ENCODE measurements around the gene OMD.

DNA sequence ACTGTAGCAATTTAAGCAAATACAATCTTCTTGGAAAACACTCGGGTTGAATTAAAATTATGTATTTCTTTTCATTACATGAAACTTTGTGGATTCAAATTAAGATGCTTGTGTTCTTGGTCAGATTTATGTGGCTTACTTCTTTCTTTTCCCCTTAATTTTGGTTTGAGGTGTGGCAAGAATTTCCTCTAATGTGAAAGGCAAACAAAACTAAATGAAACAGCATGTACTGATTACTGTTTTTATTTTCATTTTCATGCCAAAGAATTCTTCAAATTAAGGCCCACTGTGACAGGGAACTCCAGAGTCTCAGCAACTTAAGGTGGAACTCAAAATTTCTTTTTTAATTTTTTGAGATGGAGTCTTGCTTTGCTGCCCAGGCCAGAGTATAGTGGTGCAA, at the start of gene OMD:
- TF ChIP-seq, protein P1, sequence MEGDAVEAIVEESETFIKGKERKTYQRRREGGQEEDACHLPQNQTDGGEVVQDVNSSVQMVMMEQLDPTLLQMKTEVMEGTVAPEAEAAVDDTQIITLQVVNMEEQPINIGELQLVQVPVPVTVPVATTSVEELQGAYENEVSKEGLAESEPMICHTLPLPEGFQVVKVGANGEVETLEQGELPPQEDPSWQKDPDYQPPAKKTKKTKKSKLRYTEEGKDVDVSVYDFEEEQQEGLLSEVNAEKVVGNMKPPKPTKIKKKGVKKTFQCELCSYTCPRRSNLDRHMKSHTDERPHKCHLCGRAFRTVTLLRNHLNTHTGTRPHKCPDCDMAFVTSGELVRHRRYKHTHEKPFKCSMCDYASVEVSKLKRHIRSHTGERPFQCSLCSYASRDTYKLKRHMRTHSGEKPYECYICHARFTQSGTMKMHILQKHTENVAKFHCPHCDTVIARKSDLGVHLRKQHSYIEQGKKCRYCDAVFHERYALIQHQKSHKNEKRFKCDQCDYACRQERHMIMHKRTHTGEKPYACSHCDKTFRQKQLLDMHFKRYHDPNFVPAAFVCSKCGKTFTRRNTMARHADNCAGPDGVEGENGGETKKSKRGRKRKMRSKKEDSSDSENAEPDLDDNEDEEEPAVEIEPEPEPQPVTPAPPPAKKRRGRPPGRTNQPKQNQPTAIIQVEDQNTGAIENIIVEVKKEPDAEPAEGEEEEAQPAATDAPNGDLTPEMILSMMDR (IDR thresholded peaks at IDR 0.05; ENCODE audit: borderline replicate concordance, extremely low read depth, low read length, poor library complexity, severe bottlenecking), result no peak
- TF ChIP-seq EZH2 (IDR thresholded peaks at IDR 0.05; ENCODE audit: borderline replicate concordance, low read depth, low read length, severe bottlenecking), result no peak
